ENCODE results near the gene SNRPA1. TPM values are rescaled to one million over a fixed set of nuclear protein-coding genes. Genes with fewer than 3 reads are reported as not detected.

Gene SNRPA1
- total and polyA plus RNA-seq, 2 donors (not counting 3 experiments of a cell fraction or from before 2014, with no cell fraction given) = 68.5 to 82.7 TPM

- Histone ChIP-seq H3K9me1 (replicated peaks; ENCODE audit: control insufficient read depth, extremely low read depth, insufficient read depth, low read length) (no peaks in the 10 kb centered on the region), H3K4me3 (replicated peaks in 1 of 3; ENCODE audit: insufficient read depth in 1 of 3, low read depth in 1 of 3, low read length in 3 of 3) (no peak overlapping the region), H3K4me2 (ENCODE audit: insufficient read depth, low read length) (no peak overlapping the region), H3K36me3 (ENCODE audit: control insufficient read depth in 2 of 2, extremely low read depth in 1 of 2, insufficient read depth in 2 of 2, low read length in 2 of 2) (no peaks in the 10 kb centered on the region), H3K27ac (ENCODE audit: insufficient read depth, low read depth, low read length) (no peak overlapping the region), H3K9ac (replicated peaks; ENCODE audit: extremely low read depth, insufficient read depth, low read length) (no peak overlapping the region), H3K79me2 (ENCODE audit: control insufficient read depth, insufficient read depth, low read length) (peaks cover 97% of the 10 kb centered on the region), H3K9me3 (replicated peaks; ENCODE audit: control insufficient read depth, insufficient read depth, low read length) (no peaks in the 10 kb centered on the region), H4K20me1 (replicated peaks; ENCODE audit: control insufficient read depth, extremely low read depth, insufficient read depth, low read length) (peaks cover 18% of the 10 kb centered on the region), H2AFZ (ENCODE audit: low read depth, low read length) (no peak overlapping the region), H3K4me1 (ENCODE audit: control insufficient read depth, extremely low read depth, insufficient read depth, low read length) (peaks cover 53% of the 10 kb centered on the region), H3K27me3 (ENCODE audit: control insufficient read depth in 2 of 2, insufficient read depth in 2 of 2, low read length in 2 of 2) (no peaks in the 10 kb centered on the region)
- intact Hi-C loops (cut with micrococcal nuclease) = no loop called here
- FAIRE-seq = no peak
- POLR2A ChIA-PET = interaction anchor here (1.5 kb wide), 1 partner anchor 68 kb away, joined by 3 read pairs; no protein-coding TSS in a partner anchor
- BruUV-seq (replicated peaks) = no TSS peak
- dilution Hi-C loops (cut with MboI; ENCODE audit: extremely low pct_ligation_motif_present, low sequenced_read_pairs) = loop anchor here (5.0 kb wide), 1 partner anchor 38 kb away; no protein-coding TSS in a partner anchor
- CTCF ChIA-PET = interaction anchor here (0.6 to 1.4 kb wide), 6 partner anchors 9 to 229 kb away, joined by 3 to 6 read pairs (median 4); no protein-coding TSS in a partner anchor
- DNase-seq (ENCODE audit: low read depth, low spot score) = no peak
- TF ChIP-seq MAX (IDR thresholded peaks at IDR 0.05; ENCODE audit: insufficient read depth, insufficient read length) (no peak), GATA2 (IDR thresholded peaks at IDR 0.05; ENCODE audit: insufficient read depth, insufficient read length, low read depth, low read length) (no peak), FOS (IDR thresholded peaks at IDR 0.05; ENCODE audit: borderline replicate concordance, insufficient read depth, low read length) (no peak), JUN (IDR thresholded peaks at IDR 0.05; ENCODE audit: borderline replicate concordance, insufficient read depth, insufficient read length, low read depth) (no peak), EZH2 (IDR thresholded peaks at IDR 0.05; ENCODE audit: borderline replicate concordance, low read depth, low read length, severe bottlenecking) (no peak), POLR2A (IDR thresholded peaks at IDR 0.05; ENCODE audit: low read depth, low read length) (no peak), CTCF (IDR thresholded peaks at IDR 0.05; ENCODE audit: extremely low read depth in 1 of 2, insufficient read depth in 1 of 2, low read depth in 1 of 2, low read length in 2 of 2) (no peak)
Observed at GRCh38 chr15:101244889-101245668, 50.0 kb downstream of the SNRPA1 start.

Measured in endothelial cell of umbilical vein (primary cell).